Adrenal gland (tissue), 12 donors: ENCODE measurements around the gene NECAB2. TPM values are rescaled to one million over a fixed set of nuclear protein-coding genes. Genes with fewer than 3 reads are reported as not detected.

Experiments
- DNase-seq, 7 donors: peaks; one replicate each; pipeline ENCODE4 v3.0.0-alpha.2; 2019 to 2020
- H3K27ac ChIP-seq, 5 donors: fragments of 200-600 bp; sonication (generic) in 4 of 5; 1 replicate in 3 of 5; 2 replicates in 2 of 5; pipeline versions ENCODE4 v1.5.1 to v1.8.0; 2016 to 2020; ENCODE audit warnings: mild to moderate bottlenecking in 1 of 5
- H3K27me3 ChIP-seq: fragments of 200-600 bp; 2 replicates; pipeline ENCODE4 v1.8.0; 2021
- H3K36me3 ChIP-seq, 2 donors: fragments of 200-600 bp; replicated peaks in 1 of 2; 1 replicate in 1 of 2; 2 replicates in 1 of 2; pipeline versions ENCODE4 v1.5.1 to v1.8.0; 2018 to 2022
- H3K4me1 ChIP-seq, 2 donors: fragments of 200-600 bp; replicated peaks in 1 of 2; 1 replicate in 1 of 2; 2 replicates in 1 of 2; pipeline versions ENCODE4 v1.5.1 to v1.8.0; 2018 to 2021
- H3K4me3 ChIP-seq, 4 donors: fragments of 200-600 bp; sonication (generic) in 3 of 4; one replicate each; pipeline ENCODE4 v1.5.1; 2016 to 2018
- H3K9me3 ChIP-seq, 3 donors: fragments of 200-600 bp; sonication (generic) in 1 of 3; replicated peaks in 1 of 3; 1 replicate in 2 of 3; 2 replicates in 1 of 3; pipeline versions ENCODE4 v1.5.1 to v1.8.0; 2016 to 2021
- POLR2A ChIP-seq, 2 donors: fragments of 450-650 bp; IDR thresholded peaks; one replicate each; pipeline ENCODE4 v1.6.1; 2017; ENCODE audit warnings: antibody characterized with exemption in 2 of 2, mild to moderate bottlenecking in 2 of 2, moderate library complexity in 1 of 2
- WGBS, 4 donors: extraction: QIAGEN DNeasy Blood & Tissue Kit in 2 of 4; methylation state at CpG; one replicate each; pipeline versions ENCODE4 v1.1.5 to v1.1.7; 2013 to 2017; 5-methylcytosine and 5-hydroxymethylcytosine counted together
- intact Hi-C, 2 donors: fragments of 100-400 bp; cut with DNase I; formaldehyde crosslinking; loops; one replicate each; pipeline versions ENCODE4 v1.14.1 to v1.15.0; 2022 to 2023
- polyA plus RNA-seq, 3 donors: library from polyadenylated mRNA; stranded (reverse); fragments of 200-250 nt in 2 of 3; fragments of 350-450 nt in 1 of 3; fragmentation: Illumina TruSeq in 1 of 3; extraction: RNeasy Lipid Tissue Mini Kit (QIAGEN cat#74804) in 1 of 3; gene quantifications; one replicate each; pipeline ENCODE4 v1.2.3, GENCODE V29; 2013 to 2014
- total RNA-seq, 9 donors: library from RNA; depleted of rRNA in 4 of 9; stranded (reverse); fragments of >200 nt in 4 of 9; fragments of 120-200 nt in 1 of 9; fragmentation: NEBNext Ultra II Directional in 1 of 9; extraction: Animal tissue kit (Norgen Biotek cat#: 25700) in 1 of 9; gene quantifications; one replicate each; pipeline versions ENCODE4 v1.1.0 to v1.2.4, GENCODE V29; 2013 to 2023
- TF ChIP-seq, protein P1 (sequence below), 6 experiments: fragments of 450-650 bp in 4 of 6; fragments of 200-600 bp in 2 of 6; sonication (generic) in 1 of 6; IDR thresholded peaks; 1 replicate in 5 of 6; 2 replicates in 1 of 6; pipeline versions ENCODE4 v1.5.1 to v1.8.0; 2016 to 2021; ENCODE audit warnings: antibody characterized with exemption in 6 of 6, mild to moderate bottlenecking in 2 of 6, moderate library complexity in 1 of 6
- donor health status: healthy with polysubstance abuse.
- donor health status: Bipolar disorder and iron deficiency.
- donor health status: DM: yes; HTN: yes; CAD: no.
- donor health status: DM: no; HTN: no; CAD: no.
- donor health status: DM: no; HTN: no; CAD: no.
- donor health status: DM: yes; HTN: yes; CAD: no.

Gene NECAB2
- total and polyA plus RNA-seq, 12 donors: 0.14 to 2.1 (median 0.36) TPM; not detected in 3

- intact Hi-C loops: loop anchor here in 1 of 2 donors (5.0 to 10.0 kb wide), 2 partner anchors 40 to 128 kb away; partner anchors contain the start of gene NECAB2
- no peaks in the 10 kb centered on the region for H3K36me3 ChIP-seq
These were observed 41.2 kb upstream of the NECAB2 start for GRCh38 chr16:83926726-83927397.

GRCh38 chr16:83928341-83929055 is 39.5 kb upstream of the NECAB2 start:
- no peak overlapping the region for H3K4me3 ChIP-seq
- TF ChIP-seq, protein P1, sequence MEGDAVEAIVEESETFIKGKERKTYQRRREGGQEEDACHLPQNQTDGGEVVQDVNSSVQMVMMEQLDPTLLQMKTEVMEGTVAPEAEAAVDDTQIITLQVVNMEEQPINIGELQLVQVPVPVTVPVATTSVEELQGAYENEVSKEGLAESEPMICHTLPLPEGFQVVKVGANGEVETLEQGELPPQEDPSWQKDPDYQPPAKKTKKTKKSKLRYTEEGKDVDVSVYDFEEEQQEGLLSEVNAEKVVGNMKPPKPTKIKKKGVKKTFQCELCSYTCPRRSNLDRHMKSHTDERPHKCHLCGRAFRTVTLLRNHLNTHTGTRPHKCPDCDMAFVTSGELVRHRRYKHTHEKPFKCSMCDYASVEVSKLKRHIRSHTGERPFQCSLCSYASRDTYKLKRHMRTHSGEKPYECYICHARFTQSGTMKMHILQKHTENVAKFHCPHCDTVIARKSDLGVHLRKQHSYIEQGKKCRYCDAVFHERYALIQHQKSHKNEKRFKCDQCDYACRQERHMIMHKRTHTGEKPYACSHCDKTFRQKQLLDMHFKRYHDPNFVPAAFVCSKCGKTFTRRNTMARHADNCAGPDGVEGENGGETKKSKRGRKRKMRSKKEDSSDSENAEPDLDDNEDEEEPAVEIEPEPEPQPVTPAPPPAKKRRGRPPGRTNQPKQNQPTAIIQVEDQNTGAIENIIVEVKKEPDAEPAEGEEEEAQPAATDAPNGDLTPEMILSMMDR (IDR thresholded peaks at IDR 0.05): peak in 1 of 6 experiments; percentile 8
- TF ChIP-seq POLR2A (IDR thresholded peaks at IDR 0.05): no peak
- peak in 1 of 7 donors; percentile 50 for DNase-seq
- intact Hi-C loops: loop anchor here in 1 of 2 donors (5.0 to 10.0 kb wide), 2 partner anchors 39 to 126 kb away; partner anchors contain the start of gene NECAB2
- no peaks in the 10 kb centered on the region for H3K27me3 ChIP-seq
- WGBS, 4 donors: 82 to 88% (median 84%) methylated on average over 14 to 16 of the region's 16 CpGs
- H3K27ac ChIP-seq: peak overlapping the region in 2 of 5 donors; percentile 24 to 36
- peaks cover 9% of the 10 kb centered on the region in 2 donors for H3K4me1 ChIP-seq
- H3K9me3 ChIP-seq: no peaks in the 10 kb centered on the region
- no peaks in the 10 kb centered on the region for H3K36me3 ChIP-seq

More at GRCh38 chr16:83926726-83927397, 41.2 kb upstream of the NECAB2 start:
- H3K27ac ChIP-seq: peak overlapping the region in 2 of 5 donors; percentile 49 to 64
- H3K27me3 ChIP-seq: no peaks in the 10 kb centered on the region
- peak; percentile 76 to 90 (median 83) for DNase-seq
- TF ChIP-seq, protein P1 (IDR thresholded peaks at IDR 0.05): peak; percentile 85 to 98 (median 88)
- no peak for TF ChIP-seq POLR2A (IDR thresholded peaks at IDR 0.05)
- peak overlapping the region in 1 of 4 donors; percentile 10 for H3K4me3 ChIP-seq
- WGBS, 4 donors: 15 to 21% (median 18%) methylated on average over 23 to 35 of the region's 35 CpGs
- H3K4me1 ChIP-seq: peaks cover 3 to 5% of the 10 kb centered on the region in 2 donors
- H3K9me3 ChIP-seq: no peaks in the 10 kb centered on the region

- Histone ChIP-seq H3K27me3 (no peaks in the 10 kb centered on the region), H3K36me3 (no peaks in the 10 kb centered on the region)
These were observed 38.1 kb upstream of the NECAB2 start for GRCh38 chr16:83929811-83930555.

More at GRCh38 chr16:83929811-83930555, 38.1 kb upstream of the NECAB2 start:
- WGBS, 4 donors: 72 to 80% (median 77%) methylated on average over 7 to 17 of the region's 17 CpGs
- Histone ChIP-seq H3K27ac (no peak overlapping the region), H3K9me3 (no peaks in the 10 kb centered on the region), H3K4me1 (peaks cover 9 to 10% of the 10 kb centered on the region in 2 donors), H3K4me3 (no peak overlapping the region)
- no peak for TF ChIP-seq POLR2A (IDR thresholded peaks at IDR 0.05)
- TF ChIP-seq, protein P1 (IDR thresholded peaks at IDR 0.05): no peak
- DNase-seq: no peak
- intact Hi-C loops: loop anchor here in 1 of 2 donors (5.0 to 10.0 kb wide), 2 partner anchors 37 to 125 kb away; partner anchors contain the start of gene NECAB2
